ENCODE data around the gene ANP32A. TPM values are rescaled to one million over a fixed set of nuclear protein-coding genes. Genes with fewer than 3 reads are reported as not detected.

ANP32A gene
- 126 and 146 TPM in 2 replicates for total RNA-seq (2014; rRNA removed; shearing (Covaris generic))

GRCh38 chr15:68820295-68821189, at the start of gene ANP32A:
Gene ANP32A (minus strand): TSS chr15:68820895. CDS start chr15:68820751, 144 bp downstream.

Small RNA genes lying within 50 kb of the gene (small RNA-seq; reads per million reads assigned to genes)
- gene MIR4312: not detected

Other genes with a start within 250 kb of the ANP32A start
- 9.2 and 10.9 TPM in 2 replicates for gene CORO2B, start 241.9 kb downstream of the ANP32A start, total RNA-seq (2014; rRNA removed; shearing (Covaris generic))
- gene SPESP1, start 109.6 kb upstream of the ANP32A start, total RNA-seq (2014; rRNA removed; shearing (Covaris generic)): 16.2 and 20.4 TPM in 2 replicates
- gene NOX5, start 193.8 kb upstream of the ANP32A start, total RNA-seq (2014; rRNA removed; shearing (Covaris generic)): 0.11 and 0.13 TPM in 2 replicates

Measured in A375 (cell line).